Hematopoietic multipotent progenitor cell treated with erythropoietin and hydrocortisone succinate and interleukin-3 and kit ligand, for 15 days (in vitro differentiated cells): ENCODE results near the gene SPINT1.

Experiments used
- DNase-seq: peaks from one replicate; pipeline ENCODE4 v3.0.0-alpha.2; 2015; ENCODE audit warnings: low spot score

SPINT1 gene

DNA sequence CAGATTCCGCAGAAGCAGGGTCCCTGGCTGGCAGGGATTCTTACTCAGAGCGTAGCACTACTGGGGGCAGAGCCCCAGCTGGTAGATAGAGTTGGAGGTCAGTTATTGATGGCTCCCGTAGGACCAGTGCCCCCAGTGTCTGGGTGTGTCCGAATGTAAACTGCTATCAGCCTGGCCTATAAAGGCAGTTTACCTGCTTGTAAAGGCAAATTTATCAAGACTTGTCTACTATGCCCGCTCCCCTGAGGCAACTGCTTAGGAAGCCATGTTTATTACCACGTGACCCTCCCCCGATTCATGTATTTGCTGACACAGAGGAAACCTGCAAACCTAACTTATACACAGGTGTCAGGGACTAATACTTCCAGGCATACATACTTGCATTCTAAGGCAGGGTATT lies 14.7 kb upstream of the SPINT1 start:
- DNase-seq: no peak

GRCh38 chr15:40830884-40831283 lies 13.0 kb upstream of the SPINT1 start:
- DNase-seq: no peak

- DNase-seq: no peak
Measured at GRCh38 chr15:40831861-40832260, 12.0 kb upstream of the SPINT1 start.

GRCh38 chr15:40832903-40833302 lies 10.9 kb upstream of the SPINT1 start:
- DNase-seq: no peak

- no peak for DNase-seq
Measured at GRCh38 chr15:40836020-40836419, 7.8 kb upstream of the SPINT1 start.

GRCh38 chr15:40838756-40839155 lies 5.1 kb upstream of the SPINT1 start:
- DNase-seq: no peak

- no peak for DNase-seq
Measured at GRCh38 chr15:40841741-40842140, 2.1 kb upstream of the SPINT1 start.

DNA sequence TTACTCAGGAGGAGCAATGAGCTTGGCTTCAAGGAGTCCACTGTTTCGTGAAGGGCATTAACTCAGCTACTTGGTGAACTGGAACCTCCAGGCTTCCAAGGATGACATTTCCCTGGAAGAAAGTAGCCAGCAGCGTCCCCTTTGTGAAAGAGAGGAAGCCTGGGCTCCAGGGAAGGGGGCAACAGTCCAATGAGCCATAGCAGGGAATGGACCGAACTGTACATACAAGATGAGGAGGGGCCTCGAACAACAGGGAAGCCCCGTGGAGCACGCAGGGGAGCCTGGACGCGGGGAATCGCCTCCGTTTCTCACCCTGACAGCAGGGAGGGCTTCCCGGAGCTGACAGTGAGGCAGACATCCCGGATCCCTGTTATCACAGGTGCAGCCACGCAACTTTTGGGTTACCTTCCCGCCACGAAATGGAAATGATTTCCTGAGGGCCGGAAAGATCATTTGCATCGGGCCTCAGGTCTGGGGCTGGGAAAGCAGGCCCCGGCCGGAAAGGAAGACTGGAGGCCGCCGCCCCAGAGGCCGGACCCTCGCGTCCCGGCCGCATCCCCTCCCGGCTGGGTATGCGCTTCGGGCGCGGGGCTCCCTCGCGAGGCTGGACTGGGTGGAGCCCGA lies 475 bp upstream of the SPINT1 start:
- DNase-seq: no peak

- DNase-seq: no peak
Measured at GRCh38 chr15:40844696-40845030, 815 bp downstream of the SPINT1 start.

GRCh38 chr15:40845036-40845435 lies 1.2 kb downstream of the SPINT1 start:
- DNase-seq: no peak

DNA sequence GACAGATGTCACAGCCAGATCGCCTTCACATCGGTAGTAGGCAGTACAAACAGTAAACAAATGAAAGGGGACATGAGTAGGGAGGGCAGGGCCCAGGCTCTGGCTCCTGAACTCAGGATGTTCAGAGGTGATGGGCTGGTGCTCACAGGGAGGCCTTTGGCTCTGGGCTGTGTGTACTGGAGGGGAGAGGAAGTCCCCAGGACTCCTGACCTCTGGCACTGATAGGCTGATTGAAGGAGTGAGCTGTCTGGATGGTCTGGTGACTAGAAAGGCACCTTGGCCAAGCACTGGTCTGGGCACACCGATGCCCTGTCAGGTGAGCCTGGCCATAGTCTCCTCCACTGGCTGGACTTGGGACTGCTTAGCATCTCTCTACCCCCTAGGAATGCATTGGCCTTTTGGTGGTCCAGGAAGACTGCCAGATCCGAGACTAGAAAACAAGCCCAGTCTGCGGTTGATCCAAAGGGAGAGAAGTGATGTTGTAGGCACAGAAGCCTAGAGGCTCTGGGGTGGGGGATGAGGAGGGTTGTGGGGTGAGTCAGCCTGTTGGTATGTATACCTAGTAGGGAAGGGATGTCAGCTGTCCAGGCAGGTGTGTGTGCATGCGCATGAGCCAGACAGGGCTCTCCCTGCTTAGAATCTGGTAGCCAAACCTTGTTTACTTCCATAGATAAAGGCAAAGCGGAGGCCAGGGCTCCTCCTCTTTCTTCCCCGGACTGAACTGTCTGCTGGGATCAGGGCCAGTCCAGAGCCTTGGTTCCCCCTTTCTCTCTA lies 1.9 kb downstream of the SPINT1 start:
- no peak for DNase-seq

DNA sequence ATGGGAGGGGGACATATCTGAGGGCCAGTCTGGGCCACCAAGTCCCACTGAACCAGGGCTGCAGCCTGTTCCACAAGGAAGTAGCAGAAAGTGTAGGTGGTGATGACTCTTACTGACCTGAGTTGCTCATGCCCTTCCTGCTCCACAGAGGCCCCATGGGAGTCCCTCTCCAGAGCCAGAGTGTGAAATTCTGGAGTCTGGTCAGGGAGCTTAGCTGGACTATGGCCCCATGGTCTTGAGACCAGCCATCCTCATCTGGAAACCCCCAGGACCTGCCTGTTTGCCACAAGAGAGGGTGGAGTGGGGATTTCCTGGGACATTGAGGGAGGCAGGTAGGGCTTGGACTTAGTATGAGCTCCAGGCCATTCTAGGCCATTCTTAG lies 3.0 kb downstream of the SPINT1 start:
- DNase-seq: no peak

GRCh38 chr15:40847223-40847961 lies 3.5 kb downstream of the SPINT1 start:
- no peak for DNase-seq

DNA sequence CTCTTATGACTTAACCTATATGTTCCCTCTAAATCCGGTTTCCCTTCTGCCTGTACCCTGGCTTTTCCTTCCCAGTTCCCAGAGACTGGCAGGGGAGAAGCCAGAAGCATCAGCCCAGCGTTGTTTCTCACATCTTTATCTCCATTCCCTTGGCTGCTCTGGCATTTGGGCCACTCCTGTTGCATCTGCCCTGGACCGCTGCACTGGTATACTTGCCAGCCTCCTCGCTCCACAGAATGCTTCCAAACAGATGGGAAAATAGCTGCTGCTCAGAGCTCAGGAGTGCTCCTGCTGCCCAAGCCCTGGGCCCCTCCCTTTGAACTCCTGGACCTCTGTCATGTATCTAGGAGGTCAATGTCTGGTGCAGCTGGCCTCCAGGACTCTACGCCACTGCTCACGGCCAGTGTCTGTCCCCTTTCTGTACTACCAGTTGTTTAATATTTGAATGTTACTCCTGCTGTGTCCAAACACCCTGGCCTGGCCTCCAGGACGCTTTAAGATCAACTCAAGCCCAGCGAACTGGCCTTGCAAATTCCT lies 6.8 kb downstream of the SPINT1 start:
- no peak for DNase-seq

DNA sequence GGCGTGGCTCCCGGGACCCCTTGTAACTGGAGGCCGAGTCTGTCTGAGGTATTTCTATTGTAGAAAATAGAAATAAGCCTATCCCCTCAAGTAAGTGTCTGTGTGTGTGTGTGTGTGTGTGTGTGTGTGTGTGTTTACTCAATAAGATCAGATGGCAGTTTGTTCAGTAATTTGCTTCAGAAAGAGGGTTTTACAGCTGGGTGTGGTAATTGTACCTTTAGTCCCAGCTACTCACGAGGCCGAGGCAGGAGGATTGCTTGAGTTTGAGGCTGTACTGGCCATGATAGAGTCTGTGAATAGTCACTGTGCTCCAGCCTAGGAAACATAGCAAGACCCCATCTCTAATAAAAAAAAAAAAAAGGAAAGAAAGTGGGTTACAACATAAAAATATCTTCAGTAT lies 8.7 kb downstream of the SPINT1 start:
- no peak for DNase-seq

- no peak for DNase-seq
Measured at GRCh38 chr15:40853241-40853890, 9.5 kb downstream of the SPINT1 start.

GRCh38 chr15:40854161-40854560 lies 10.3 kb downstream of the SPINT1 start:
- DNase-seq: no peak

- DNase-seq: no peak
Measured at GRCh38 chr15:40855706-40856234, 11.9 kb downstream of the SPINT1 start.

DNA sequence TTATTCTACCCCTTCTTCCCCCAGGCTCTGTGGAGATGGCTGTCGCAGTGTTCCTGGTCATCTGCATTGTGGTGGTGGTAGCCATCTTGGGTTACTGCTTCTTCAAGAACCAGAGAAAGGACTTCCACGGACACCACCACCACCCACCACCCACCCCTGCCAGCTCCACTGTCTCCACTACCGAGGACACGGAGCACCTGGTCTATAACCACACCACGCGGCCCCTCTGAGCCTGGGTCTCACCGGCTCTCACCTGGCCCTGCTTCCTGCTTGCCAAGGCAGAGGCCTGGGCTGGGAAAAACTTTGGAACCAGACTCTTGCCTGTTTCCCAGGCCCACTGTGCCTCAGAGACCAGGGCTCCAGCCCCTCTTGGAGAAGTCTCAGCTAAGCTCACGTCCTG lies 12.9 kb downstream of the SPINT1 start:
- no peak for DNase-seq

DNA sequence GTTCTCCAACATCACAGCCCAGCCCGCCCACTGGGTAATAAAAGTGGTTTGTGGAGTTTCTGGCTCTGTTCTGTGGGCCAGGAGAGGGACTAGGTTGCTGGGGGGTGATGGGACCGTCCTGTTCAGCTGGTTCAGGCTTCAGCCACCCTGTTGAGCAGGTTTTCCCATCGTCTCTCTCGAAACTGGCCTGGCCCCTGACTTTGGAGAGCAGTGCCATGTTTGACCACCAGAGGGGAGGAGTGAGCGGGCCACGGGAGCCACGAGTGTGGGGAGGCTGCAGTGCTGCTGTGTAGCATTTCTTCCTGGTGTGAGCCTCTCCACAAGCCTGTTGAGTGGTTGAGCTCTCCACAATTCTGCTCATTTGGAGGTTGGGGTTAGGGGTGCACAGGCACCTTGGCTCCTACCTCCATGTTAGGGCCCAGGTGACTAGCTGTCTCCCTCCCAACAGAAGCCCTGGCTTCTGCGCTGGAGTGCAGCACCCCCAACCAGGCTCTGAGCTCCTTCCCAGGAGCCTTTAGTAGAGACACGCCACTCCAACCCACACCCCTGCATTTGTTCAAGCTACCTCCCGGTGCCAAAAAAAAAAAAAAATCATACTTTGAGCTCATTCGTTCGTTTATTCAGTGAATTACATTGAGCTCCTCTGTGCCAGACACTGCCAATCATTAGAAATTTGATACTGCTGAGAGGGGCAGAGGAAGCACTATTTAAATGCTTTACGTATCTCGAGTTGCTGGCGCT lies 13.9 kb downstream of the SPINT1 start:
- peak; percentile 76 for DNase-seq

GRCh38 chr15:40858706-40859105 lies 14.9 kb downstream of the SPINT1 start:
- no peak for DNase-seq
